ENCODE data around the gene TMEM200B. TPM values are rescaled to one million over a fixed set of nuclear protein-coding genes. Genes with fewer than 3 reads are reported as not detected.
"Not testable (repeated sequence)": the region's sequence is repeated elsewhere in the genome, so short reads cannot be mapped to it uniquely, and the experiment has no call there.

Gene TMEM200B
- total RNA-seq, 2 experiments from 2014 or later: 1.0 to 1.1 TPM

GRCh38 chr1:29136391-29136915 is 12.8 kb upstream of the TMEM200B start:
- H3K36me3 Mint-ChIP-seq (ENCODE audit: low read depth): no peaks in the 10 kb centered on the region
- H3K9me3 Mint-ChIP-seq: no peaks in the 10 kb centered on the region
- H3K27me3 Mint-ChIP-seq: no peaks in the 10 kb centered on the region
- H3K4me3 Mint-ChIP-seq: no peak overlapping the region
- ATAC-seq: no peak
- H3K4me1 Mint-ChIP-seq (ENCODE audit: low read depth): no peaks in the 10 kb centered on the region
- H3K27ac Mint-ChIP-seq: no peak overlapping the region
- ChIA-PET CTCF (interaction anchor here (0.6 to 1.4 kb wide), 2 partner anchors 58 to 66 kb away, joined by 3 read pairs; no protein-coding TSS in a partner anchor), POLR2A (no interaction called here)
- no peak for DNase-seq
- TF ChIP-seq CTCF (IDR thresholded peaks at IDR 0.05): no peak
- intact Hi-C loops (cut with micrococcal nuclease): no loop called here

- DNase-seq: no peak
- intact Hi-C loops (cut with micrococcal nuclease): no loop called here
- no peaks in the 10 kb centered on the region for H3K9me3 Mint-ChIP-seq
- ATAC-seq: no peak
- no peak for TF ChIP-seq CTCF (IDR thresholded peaks at IDR 0.05)
- POLR2A ChIA-PET: interaction anchor here (1.3 kb wide), 1 partner anchor 47 kb away, joined by 3 read pairs; the partner anchor contains the start of gene SRSF4
- CTCF ChIA-PET: interaction anchor here (1.1 kb wide), 1 partner anchor 13 kb away, joined by 3 read pairs; no protein-coding TSS in a partner anchor
- H3K27ac Mint-ChIP-seq: no peak overlapping the region
- H3K4me3 Mint-ChIP-seq: no peak overlapping the region
- no peaks in the 10 kb centered on the region for H3K4me1 Mint-ChIP-seq (ENCODE audit: low read depth)
- peaks cover 2% of the 10 kb centered on the region for H3K27me3 Mint-ChIP-seq
- no peaks in the 10 kb centered on the region for H3K36me3 Mint-ChIP-seq (ENCODE audit: low read depth)
Measured at GRCh38 chr1:29134695-29135028, 11.0 kb upstream of the TMEM200B start.

- DNase-seq (no peak), ATAC-seq (no peak)
- TF ChIP-seq CTCF (IDR thresholded peaks at IDR 0.05): no peak
- Mint-ChIP-seq H3K9me3 (no peaks in the 10 kb centered on the region), H3K36me3 (ENCODE audit: low read depth) (no peaks in the 10 kb centered on the region), H3K27me3 (peaks cover 2% of the 10 kb centered on the region), H3K4me3 (no peak overlapping the region), H3K4me1 (ENCODE audit: low read depth) (no peaks in the 10 kb centered on the region), H3K27ac (no peak overlapping the region)
- POLR2A ChIA-PET: interaction anchor here (1.3 kb wide), 1 partner anchor 48 kb away, joined by 3 read pairs; the partner anchor contains the start of gene SRSF4
- intact Hi-C loops (cut with micrococcal nuclease): no loop called here
- CTCF ChIA-PET: interaction anchor here (1.1 kb wide), 1 partner anchor 12 kb away, joined by 3 read pairs; no protein-coding TSS in a partner anchor
Measured at GRCh38 chr1:29133861-29134694, 10.4 kb upstream of the TMEM200B start.

GRCh38 chr1:29131056-29131455 is 7.4 kb upstream of the TMEM200B start:
- ATAC-seq; H3K9me3 Mint-ChIP-seq; H3K27ac Mint-ChIP-seq; intact Hi-C loops (cut with micrococcal nuclease); H3K4me1 Mint-ChIP-seq (ENCODE audit: low read depth); H3K4me3 Mint-ChIP-seq; CTCF ChIA-PET; H3K36me3 Mint-ChIP-seq (ENCODE audit: low read depth); DNase-seq; POLR2A ChIA-PET; H3K27me3 Mint-ChIP-seq: not testable (repeated sequence)

- POLR2A ChIA-PET: no interaction called here
- H3K4me1 Mint-ChIP-seq (ENCODE audit: low read depth): no peaks in the 10 kb centered on the region
- H3K4me3 Mint-ChIP-seq: no peak overlapping the region
- ATAC-seq (no peak), DNase-seq (no peak)
- H3K27ac Mint-ChIP-seq: no peak overlapping the region
- no peak for TF ChIP-seq CTCF (IDR thresholded peaks at IDR 0.05)
- no peaks in the 10 kb centered on the region for H3K36me3 Mint-ChIP-seq (ENCODE audit: low read depth)
- H3K27me3 Mint-ChIP-seq: peaks cover 15% of the 10 kb centered on the region
- CTCF ChIA-PET: interaction anchor here (0.6 kb wide), 1 partner anchor 73 kb away, joined by 3 read pairs; no protein-coding TSS in a partner anchor
- H3K9me3 Mint-ChIP-seq: no peaks in the 10 kb centered on the region
- intact Hi-C loops (cut with micrococcal nuclease): no loop called here
Measured at GRCh38 chr1:29129916-29130315, 6.2 kb upstream of the TMEM200B start.
